Measurements from ENCODE around the gene FCSK.

Gene FCSK

DNA sequence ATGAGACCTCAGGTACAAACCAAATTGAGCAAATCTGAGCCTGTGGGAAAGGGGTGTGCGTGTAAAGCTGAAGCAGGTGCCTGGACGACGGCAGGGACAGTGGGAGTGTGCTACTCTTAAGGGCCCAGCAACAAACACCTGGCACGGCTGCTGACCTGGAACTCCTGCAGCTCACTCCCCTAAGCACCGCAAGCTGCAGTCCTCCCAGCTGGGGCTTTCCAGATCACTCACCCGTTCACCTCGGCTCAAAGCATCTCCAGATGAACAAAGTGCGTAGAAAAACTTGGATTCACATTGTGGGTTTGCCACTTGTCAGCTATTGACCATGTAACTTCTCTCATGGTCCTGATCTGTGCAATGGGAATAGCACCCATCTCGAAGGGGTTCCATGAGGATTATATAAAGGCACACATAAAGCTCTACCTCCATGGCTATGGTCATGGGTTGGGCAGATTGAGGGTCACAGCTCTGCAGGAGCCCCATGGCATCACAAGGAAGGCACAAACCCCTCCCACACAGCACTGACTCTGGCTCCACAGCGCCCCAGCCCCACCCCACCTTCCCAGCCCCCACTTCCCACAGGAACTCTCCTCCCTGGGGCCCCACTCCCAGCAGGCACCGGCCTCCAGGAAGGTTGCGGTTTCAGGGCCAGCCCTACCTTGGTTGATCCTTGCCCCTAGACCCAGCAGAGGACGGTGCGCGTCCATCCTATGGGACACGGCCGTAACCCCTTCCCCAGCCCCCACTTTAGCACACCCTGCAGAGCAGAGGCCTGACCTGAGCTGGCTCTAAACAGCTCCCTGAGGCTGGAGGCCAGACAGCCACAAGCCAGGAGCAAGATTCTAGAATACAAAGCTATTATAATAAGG, 37.4 kb upstream of the FCSK start:
- H3K36me3 ChIP-seq (ENCODE audit: control insufficient read depth in 2 of 2, insufficient read depth in 1 of 2, low read length in 2 of 2), result peaks cover 0 to 4% of the 10 kb centered on the region in 2 experiments; a peak in 1 of 3 replicates
- TF ChIP-seq ZIC2 (tag by site-specific recombination; IDR thresholded peaks at IDR 0.05), result peak; percentile 39; the same call in 1 of the 2 replicates
- TF ChIP-seq RBAK (tag by site-specific recombination; IDR thresholded peaks at IDR 0.05), result no peak
- TF ChIP-seq KLF1 (tag by site-specific recombination; IDR thresholded peaks at IDR 0.05), result 0 out of 2 replicates have a peak, but pooled peaks have one; percentile 13
- TF ChIP-seq, protein P1, sequence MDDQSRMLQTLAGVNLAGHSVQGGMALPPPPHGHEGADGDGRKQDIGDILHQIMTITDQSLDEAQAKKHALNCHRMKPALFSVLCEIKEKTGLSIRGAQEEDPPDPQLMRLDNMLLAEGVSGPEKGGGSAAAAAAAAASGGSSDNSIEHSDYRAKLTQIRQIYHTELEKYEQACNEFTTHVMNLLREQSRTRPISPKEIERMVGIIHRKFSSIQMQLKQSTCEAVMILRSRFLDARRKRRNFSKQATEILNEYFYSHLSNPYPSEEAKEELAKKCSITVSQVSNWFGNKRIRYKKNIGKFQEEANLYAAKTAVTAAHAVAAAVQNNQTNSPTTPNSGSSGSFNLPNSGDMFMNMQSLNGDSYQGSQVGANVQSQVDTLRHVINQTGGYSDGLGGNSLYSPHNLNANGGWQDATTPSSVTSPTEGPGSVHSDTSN (CRISPR knock-in tag; IDR thresholded peaks at IDR 0.05), result no peak
- no peak for TF ChIP-seq ZNF423 (tag by site-specific recombination; IDR thresholded peaks at IDR 0.05)
- no peak overlapping the region for H3K27ac ChIP-seq (ENCODE audit: extremely low read depth, low read depth, low read length)
- CTCF ChIA-PET, result no interaction called here
- peaks cover 3% of the 10 kb centered on the region; the same call in 1 of the 2 replicates for H3K4me1 ChIP-seq (ENCODE audit: control insufficient read depth, insufficient read depth, low read length)
- POLR2A ChIA-PET, result interaction anchor here (0.6 to 1.1 kb wide), 3 partner anchors 21 to 36 kb away, joined by 3 to 5 read pairs (median 4); no protein-coding TSS in a partner anchor
- no peak overlapping the region for H3K4me3 ChIP-seq (ENCODE audit: low read depth, low read length)
- H3K9me3 ChIP-seq (ENCODE audit: control insufficient read depth, insufficient read depth, low read depth, low read length), result no peaks in the 10 kb centered on the region

DNA sequence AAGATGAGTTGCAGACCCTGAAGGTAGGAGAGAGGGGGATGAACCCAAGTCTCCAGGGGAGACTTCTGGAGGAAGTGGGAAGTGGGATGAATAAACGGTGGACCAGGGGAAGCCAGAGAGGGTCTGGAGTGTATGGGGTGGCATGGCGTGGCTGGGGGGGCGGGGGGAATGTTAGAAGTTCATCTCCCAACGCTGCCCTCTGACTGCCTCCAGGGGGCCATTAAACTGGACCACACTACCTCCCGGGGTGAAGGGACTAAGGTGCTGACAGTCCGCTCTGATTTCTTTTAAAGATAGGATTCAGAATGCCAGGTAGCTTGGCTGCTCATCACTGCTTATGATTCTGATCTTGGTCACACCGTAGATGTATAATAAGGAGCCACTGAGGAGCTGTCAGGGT, 36.7 kb upstream of the FCSK start:
- H3K27ac ChIP-seq (ENCODE audit: extremely low read depth, low read depth, low read length), result no peak overlapping the region
- CTCF ChIA-PET, result no interaction called here

More for the DNA sequence above, 36.7 kb upstream of the FCSK start:
- no peak overlapping the region for H3K4me3 ChIP-seq (ENCODE audit: low read depth, low read length)
- H3K4me1 ChIP-seq (ENCODE audit: control insufficient read depth, insufficient read depth, low read length), result peaks cover 3% of the 10 kb centered on the region; the same call in 1 of the 2 replicates
- no peaks in the 10 kb centered on the region for H3K36me3 ChIP-seq (ENCODE audit: control insufficient read depth in 2 of 2, insufficient read depth in 1 of 2, low read length in 2 of 2)
- no peaks in the 10 kb centered on the region for H3K9me3 ChIP-seq (ENCODE audit: control insufficient read depth, insufficient read depth, low read depth, low read length)
- POLR2A ChIA-PET, result interaction anchor here (1.0 kb wide), 1 partner anchor 21 kb away, joined by 3 read pairs; no protein-coding TSS in a partner anchor
- TF ChIP-seq, protein P2, sequence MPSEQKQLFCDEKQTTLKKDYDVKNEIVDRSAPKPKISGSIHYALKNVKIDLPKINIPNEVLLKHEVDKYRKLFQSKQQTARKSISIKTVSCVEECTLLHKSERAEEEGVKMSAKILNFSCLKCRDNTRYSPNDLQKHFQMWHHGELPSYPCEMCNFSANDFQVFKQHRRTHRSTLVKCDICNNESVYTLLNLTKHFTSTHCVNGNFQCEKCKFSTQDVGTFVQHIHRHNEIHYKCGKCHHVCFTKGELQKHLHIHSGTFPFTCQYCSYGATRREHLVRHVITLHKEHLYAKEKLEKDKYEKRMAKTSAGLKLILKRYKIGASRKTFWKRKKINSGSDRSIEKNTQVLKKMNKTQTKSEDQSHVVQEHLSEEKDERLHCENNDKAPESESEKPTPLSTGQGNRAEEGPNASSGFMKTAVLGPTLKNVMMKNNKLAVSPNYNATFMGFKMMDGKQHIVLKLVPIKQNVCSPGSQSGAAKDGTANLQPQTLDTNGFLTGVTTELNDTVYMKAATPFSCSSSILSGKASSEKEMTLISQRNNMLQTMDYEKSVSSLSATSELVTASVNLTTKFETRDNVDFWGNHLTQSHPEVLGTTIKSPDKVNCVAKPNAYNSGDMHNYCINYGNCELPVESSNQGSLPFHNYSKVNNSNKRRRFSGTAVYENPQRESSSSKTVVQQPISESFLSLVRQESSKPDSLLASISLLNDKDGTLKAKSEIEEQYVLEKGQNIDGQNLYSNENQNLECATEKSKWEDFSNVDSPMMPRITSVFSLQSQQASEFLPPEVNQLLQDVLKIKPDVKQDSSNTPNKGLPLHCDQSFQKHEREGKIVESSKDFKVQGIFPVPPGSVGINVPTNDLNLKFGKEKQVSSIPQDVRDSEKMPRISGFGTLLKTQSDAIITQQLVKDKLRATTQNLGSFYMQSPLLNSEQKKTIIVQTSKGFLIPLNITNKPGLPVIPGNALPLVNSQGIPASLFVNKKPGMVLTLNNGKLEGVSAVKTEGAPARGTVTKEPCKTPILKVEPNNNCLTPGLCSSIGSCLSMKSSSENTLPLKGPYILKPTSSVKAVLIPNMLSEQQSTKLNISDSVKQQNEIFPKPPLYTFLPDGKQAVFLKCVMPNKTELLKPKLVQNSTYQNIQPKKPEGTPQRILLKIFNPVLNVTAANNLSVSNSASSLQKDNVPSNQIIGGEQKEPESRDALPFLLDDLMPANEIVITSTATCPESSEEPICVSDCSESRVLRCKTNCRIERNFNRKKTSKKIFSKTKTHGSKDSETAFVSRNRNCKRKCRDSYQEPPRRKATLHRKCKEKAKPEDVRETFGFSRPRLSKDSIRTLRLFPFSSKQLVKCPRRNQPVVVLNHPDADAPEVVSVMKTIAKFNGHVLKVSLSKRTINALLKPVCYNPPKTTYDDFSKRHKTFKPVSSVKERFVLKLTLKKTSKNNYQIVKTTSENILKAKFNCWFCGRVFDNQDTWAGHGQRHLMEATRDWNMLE (tag by site-specific recombination; conservative IDR thresholded peaks at IDR 0.05; ENCODE audit: low read depth), result no peak
- TF ChIP-seq, protein P3, sequence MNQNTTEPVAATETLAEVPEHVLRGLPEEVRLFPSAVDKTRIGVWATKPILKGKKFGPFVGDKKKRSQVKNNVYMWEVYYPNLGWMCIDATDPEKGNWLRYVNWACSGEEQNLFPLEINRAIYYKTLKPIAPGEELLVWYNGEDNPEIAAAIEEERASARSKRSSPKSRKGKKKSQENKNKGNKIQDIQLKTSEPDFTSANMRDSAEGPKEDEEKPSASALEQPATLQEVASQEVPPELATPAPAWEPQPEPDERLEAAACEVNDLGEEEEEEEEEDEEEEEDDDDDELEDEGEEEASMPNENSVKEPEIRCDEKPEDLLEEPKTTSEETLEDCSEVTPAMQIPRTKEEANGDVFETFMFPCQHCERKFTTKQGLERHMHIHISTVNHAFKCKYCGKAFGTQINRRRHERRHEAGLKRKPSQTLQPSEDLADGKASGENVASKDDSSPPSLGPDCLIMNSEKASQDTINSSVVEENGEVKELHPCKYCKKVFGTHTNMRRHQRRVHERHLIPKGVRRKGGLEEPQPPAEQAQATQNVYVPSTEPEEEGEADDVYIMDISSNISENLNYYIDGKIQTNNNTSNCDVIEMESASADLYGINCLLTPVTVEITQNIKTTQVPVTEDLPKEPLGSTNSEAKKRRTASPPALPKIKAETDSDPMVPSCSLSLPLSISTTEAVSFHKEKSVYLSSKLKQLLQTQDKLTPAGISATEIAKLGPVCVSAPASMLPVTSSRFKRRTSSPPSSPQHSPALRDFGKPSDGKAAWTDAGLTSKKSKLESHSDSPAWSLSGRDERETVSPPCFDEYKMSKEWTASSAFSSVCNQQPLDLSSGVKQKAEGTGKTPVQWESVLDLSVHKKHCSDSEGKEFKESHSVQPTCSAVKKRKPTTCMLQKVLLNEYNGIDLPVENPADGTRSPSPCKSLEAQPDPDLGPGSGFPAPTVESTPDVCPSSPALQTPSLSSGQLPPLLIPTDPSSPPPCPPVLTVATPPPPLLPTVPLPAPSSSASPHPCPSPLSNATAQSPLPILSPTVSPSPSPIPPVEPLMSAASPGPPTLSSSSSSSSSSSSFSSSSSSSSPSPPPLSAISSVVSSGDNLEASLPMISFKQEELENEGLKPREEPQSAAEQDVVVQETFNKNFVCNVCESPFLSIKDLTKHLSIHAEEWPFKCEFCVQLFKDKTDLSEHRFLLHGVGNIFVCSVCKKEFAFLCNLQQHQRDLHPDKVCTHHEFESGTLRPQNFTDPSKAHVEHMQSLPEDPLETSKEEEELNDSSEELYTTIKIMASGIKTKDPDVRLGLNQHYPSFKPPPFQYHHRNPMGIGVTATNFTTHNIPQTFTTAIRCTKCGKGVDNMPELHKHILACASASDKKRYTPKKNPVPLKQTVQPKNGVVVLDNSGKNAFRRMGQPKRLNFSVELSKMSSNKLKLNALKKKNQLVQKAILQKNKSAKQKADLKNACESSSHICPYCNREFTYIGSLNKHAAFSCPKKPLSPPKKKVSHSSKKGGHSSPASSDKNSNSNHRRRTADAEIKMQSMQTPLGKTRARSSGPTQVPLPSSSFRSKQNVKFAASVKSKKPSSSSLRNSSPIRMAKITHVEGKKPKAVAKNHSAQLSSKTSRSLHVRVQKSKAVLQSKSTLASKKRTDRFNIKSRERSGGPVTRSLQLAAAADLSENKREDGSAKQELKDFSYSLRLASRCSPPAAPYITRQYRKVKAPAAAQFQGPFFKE (tag by site-specific recombination; IDR thresholded peaks at IDR 0.05; ENCODE audit: borderline replicate concordance), result no peak
- TF ChIP-seq ZNF335 (tag by site-specific recombination; conservative IDR thresholded peaks at IDR 0.05) (no peak), ZXDB (tag by site-specific recombination; IDR thresholded peaks at IDR 0.05) (no peak), ZNF311 (tag by site-specific recombination; IDR thresholded peaks at IDR 0.05; ENCODE audit: borderline replicate concordance) (no peak)

Data from HEK293 (cell line).